PC-9 (cell line): ENCODE measurements around the gene MPIG6B. TPM values are rescaled to one million over a fixed set of nuclear protein-coding genes. Genes with fewer than 3 reads are reported as not detected.

Experiments
- BruUV-seq: library from RNA; stranded (reverse); fragments of 400-500 nt; replicated peaks from 2 replicates; lab custom pipeline; 2021; lab: Mats Ljungman, UMichigan
- CTCF ChIA-PET: fragments of 300-600 bp; sonication (Branson Sonifier 250); formaldehyde crosslinking; loops from one replicate; lab custom pipeline; 2022; ENCODE audit warnings: antibody characterized with exemption; lab: Charles Lee
- POLR2A ChIA-PET: fragments of 300-600 bp; sonication (Branson Sonifier 250); formaldehyde crosslinking; loops from one replicate; lab custom pipeline; 2022; ENCODE audit warnings: antibody characterized with exemption; ENCODE audit not compliant: unreplicated experiment; lab: Charles Lee
- DNase-seq, 2 experiments: peaks; one replicate each; pipeline versions ENCODE4 v3.0.0 to v3.0.0-alpha.2; 2015 to 2022; ENCODE audit warnings: mixed read lengths in 1 of 2
- H2AFZ ChIP-seq: fragments of 200-600 bp; sonication (generic); 2 replicates; pipeline ENCODE4 v1.8.1; 2017; ENCODE audit warnings: antibody characterized with exemption
- H3F3A ChIP-seq: fragments of 200-600 bp; sonication (generic); 2 replicates; pipeline ENCODE4 v1.8.1; 2017; ENCODE audit warnings: antibody characterized with exemption, mild to moderate bottlenecking, low read depth; ENCODE audit not compliant: insufficient read depth
- H3K27ac ChIP-seq: fragments of 200-600 bp; sonication (generic); 2 replicates; pipeline ENCODE4 v1.6.1; 2016; ENCODE audit warnings: mixed run types
- H3K27me3 ChIP-seq: fragments of 200-600 bp; sonication (generic); 2 replicates; pipeline ENCODE4 v1.6.1; 2016; ENCODE audit warnings: low read depth, mixed run types; ENCODE audit not compliant: insufficient read depth
- H3K36me3 ChIP-seq: fragments of 200-600 bp; sonication (generic); 2 replicates; pipeline ENCODE4 v1.6.1; 2016; ENCODE audit warnings: low read depth, mixed run types
- H3K4me1 ChIP-seq: fragments of 200-600 bp; sonication (generic); replicated peaks from 2 replicates; pipeline ENCODE4 v1.6.1; 2016; ENCODE audit warnings: mixed run types; ENCODE audit not compliant: insufficient read depth
- H3K4me2 ChIP-seq: fragments of 200-600 bp; sonication (generic); 2 replicates; pipeline ENCODE4 v1.6.1; 2017; ENCODE audit warnings: mixed run types
- H3K4me3 ChIP-seq: fragments of 200-600 bp; sonication (generic); 2 replicates; pipeline ENCODE4 v1.6.1; 2016; ENCODE audit warnings: mixed run types
- H3K79me2 ChIP-seq: fragments of 200-600 bp; sonication (generic); 2 replicates; pipeline ENCODE4 v1.6.1; 2017; ENCODE audit warnings: low read depth, mixed run types
- H3K9me2 ChIP-seq: fragments of 200-600 bp; sonication (generic); 2 replicates; pipeline ENCODE4 v1.8.1; 2017; ENCODE audit warnings: mild to moderate bottlenecking; ENCODE audit not compliant: insufficient read depth
- H3K9me3 ChIP-seq: fragments of 200-600 bp; sonication (generic); 2 replicates; pipeline ENCODE4 v1.8.1; 2016; ENCODE audit warnings: low read depth; ENCODE audit not compliant: insufficient read depth
- H4K20me1 ChIP-seq: fragments of 200-600 bp; sonication (generic); 2 replicates; pipeline ENCODE4 v1.8.1; 2017; ENCODE audit not compliant: insufficient read depth
- CTCF ChIP-seq: fragments of 200-600 bp; sonication (generic); conservative IDR thresholded peaks from 2 replicates; pipeline ENCODE4 v1.6.1; 2017; ENCODE audit warnings: mixed run types, antibody characterized with exemption, mild to moderate bottlenecking, moderate library complexity
- EZH2 ChIP-seq: fragments of 200-600 bp; sonication (generic); IDR thresholded peaks from 2 replicates; pipeline ENCODE4 v1.8.0; 2017; ENCODE audit warnings: antibody characterized with exemption, low read depth
- intact Hi-C: fragments of 100-400 bp; cut with micrococcal nuclease; formaldehyde crosslinking; loops from one replicate; pipeline ENCODE4 v1.10.0; 2022; ENCODE audit not compliant: unreplicated experiment
- microRNA-seq: library from miRNA; unstranded; fragments of <30 nt; microRNA quantifications from one replicate; pipeline ENCODE4 v1.2.0, GENCODE V29; 2021; ENCODE audit warnings: borderline number of aligned reads, borderline replicate concordance
- total RNA-seq: library from RNA; stranded (reverse); gene quantifications from 2 replicates; pipeline ENCODE4 v1.2.3, GENCODE V29; 2021

MPIG6B gene
- total RNA-seq, 1 experiment from 2014 or later: 0.59 TPM

GRCh38 chr6:31775633-31776484 is 52.7 kb downstream of the MPIG6B start:
- H4K20me1 ChIP-seq: no peaks in the 10 kb centered on the region
- H3K4me3 ChIP-seq: no peak overlapping the region; the same call in 1 of the 2 replicates
- peaks cover 31% of the 10 kb centered on the region for H3K4me1 ChIP-seq
- H3K79me2 ChIP-seq: no peaks in the 10 kb centered on the region
- H3F3A ChIP-seq: peaks cover 36% of the 10 kb centered on the region; the same call in 1 of the 2 replicates
- H3K9me2 ChIP-seq: no peaks in the 10 kb centered on the region
- DNase-seq: no peak
- intact Hi-C loops: loop anchor here (2.0 to 10.0 kb wide), 3 partner anchors 19 to 179 kb away; partner anchors contain the start of genes HSPA1A, HSPA1L, NELFE and SKIC2
- no peak overlapping the region for H2AFZ ChIP-seq
- H3K36me3 ChIP-seq: peaks cover 2% of the 10 kb centered on the region; the same call in 1 of the 2 replicates
- BruUV-seq: no TSS peak
- H3K27ac ChIP-seq: no peak overlapping the region
- H3K27me3 ChIP-seq: no peaks in the 10 kb centered on the region
- H3K4me2 ChIP-seq: peak overlapping the region; percentile 76
- ChIA-PET POLR2A (interaction anchor here (0.6 to 1.0 kb wide), 2 partner anchors 51 to 74 kb away, joined by 5 to 10 read pairs; no protein-coding TSS in a partner anchor), CTCF (interaction anchor here (0.5 to 0.6 kb wide), 2 partner anchors 36 to 59 kb away, joined by 4 read pairs; partner anchors contain the start of gene MSH5)
- no peaks in the 10 kb centered on the region for H3K9me3 ChIP-seq
- TF ChIP-seq EZH2 (no peak), CTCF (no peak)

Small RNAs within 50 kb of the gene (microRNA-seq; reads per million reads assigned to microRNA genes)
- gene MIR4646: not detected

Other genes with a start within 250 kb of the MPIG6B start
- 26.7 and 37.8 TPM in 2 replicates for gene MICB, start 225.2 kb upstream of the MPIG6B start, total RNA-seq
- not detected in 2 replicates for gene MCCD1, start 194.4 kb upstream of the MPIG6B start, total RNA-seq
- gene DDX39B, start 181.4 kb upstream of the MPIG6B start, total RNA-seq: 383 and 436 TPM in 2 replicates
- 0.55 and 1.8 TPM in 2 replicates for gene ATP6V1G2, start 176.8 kb upstream of the MPIG6B start, total RNA-seq
- 26.1 and 38.3 TPM in 2 replicates for gene NFKBIL1, start 175.8 kb upstream of the MPIG6B start, total RNA-seq
- not detected in 2 replicates for gene LTA, start 151.1 kb upstream of the MPIG6B start, total RNA-seq
- not detected in 2 replicates for gene TNF, start 147.8 kb upstream of the MPIG6B start, total RNA-seq
- gene LTB, start 140.9 kb upstream of the MPIG6B start, total RNA-seq: 0.63 TPM in 1 of 2 replicates, not detected in the other
- gene LST1, start 137.1 kb upstream of the MPIG6B start, total RNA-seq: 1.6 TPM in 2 replicates
- not detected in 2 replicates for gene NCR3, start 130.4 kb upstream of the MPIG6B start, total RNA-seq
- not detected in 2 replicates for gene AIF1, start 108.1 kb upstream of the MPIG6B start, total RNA-seq
- gene PRRC2A, start 102.7 kb upstream of the MPIG6B start, total RNA-seq: 182 and 192 TPM in 2 replicates
- 336 and 358 TPM in 2 replicates for gene BAG6, start 70.7 kb upstream of the MPIG6B start, total RNA-seq
- 2.7 and 2.9 TPM in 2 replicates for gene APOM, start 67.5 kb upstream of the MPIG6B start, total RNA-seq
- 17.2 and 17.8 TPM in 2 replicates for gene C6orf47, start 62.6 kb upstream of the MPIG6B start, total RNA-seq
- 11.5 and 13.0 TPM in 2 replicates for gene GPANK1, start 58.4 kb upstream of the MPIG6B start, total RNA-seq
- 152 and 173 TPM in 2 replicates for gene CSNK2B, start 57.3 kb upstream of the MPIG6B start, total RNA-seq
- gene LY6G5B, start 53.4 kb upstream of the MPIG6B start, total RNA-seq: 20.9 and 24.0 TPM in 2 replicates
- gene LY6G5C, start 42.3 kb upstream of the MPIG6B start, total RNA-seq: 2.6 and 3.7 TPM in 2 replicates
- gene ABHD16A, start 20.0 kb upstream of the MPIG6B start, total RNA-seq: 31.3 and 35.2 TPM in 2 replicates
- gene LY6G6F, start 16.5 kb upstream of the MPIG6B start, total RNA-seq: not detected in 2 replicates
- gene LY6G6D, start 8.0 kb upstream of the MPIG6B start, total RNA-seq: not detected in 2 replicates
- 1.2 and 2.1 TPM in 2 replicates for gene LY6G6C, start 1.6 kb upstream of the MPIG6B start, total RNA-seq
- 58.3 and 99.6 TPM in 2 replicates for gene DDAH2, start 5.9 kb downstream of the MPIG6B start, total RNA-seq
- gene CLIC1, start 13.2 kb downstream of the MPIG6B start, total RNA-seq: 546 and 599 TPM in 2 replicates
- 50.0 and 68.8 TPM in 2 replicates for gene MSH5, start 16.6 kb downstream of the MPIG6B start, total RNA-seq
- 11.1 and 16.9 TPM in 2 replicates for gene SAPCD1, start 39.3 kb downstream of the MPIG6B start, total RNA-seq
- 6.0 and 9.6 TPM in 2 replicates for gene VWA7, start 54.0 kb downstream of the MPIG6B start, total RNA-seq
- 99.6 and 124 TPM in 2 replicates for gene VARS1, start 72.4 kb downstream of the MPIG6B start, total RNA-seq
- gene LSM2, start 83.6 kb downstream of the MPIG6B start, total RNA-seq: 67.5 and 74.3 TPM in 2 replicates
- gene HSPA1L, start 91.9 kb downstream of the MPIG6B start, total RNA-seq: 2.3 and 2.6 TPM in 2 replicates
- 378 and 385 TPM in 2 replicates for gene HSPA1A, start 92.2 kb downstream of the MPIG6B start, total RNA-seq
- 334 and 340 TPM in 2 replicates for gene HSPA1B, start 104.4 kb downstream of the MPIG6B start, total RNA-seq
- gene NEU1, start 139.4 kb downstream of the MPIG6B start, total RNA-seq: 23.1 and 23.4 TPM in 2 replicates
- 44.4 and 44.9 TPM in 2 replicates for gene SLC44A4, start 155.6 kb downstream of the MPIG6B start, total RNA-seq
- gene EHMT2, start 174.3 kb downstream of the MPIG6B start, total RNA-seq: 57.3 and 68.3 TPM in 2 replicates
- 16.2 and 20.3 TPM in 2 replicates for gene ZBTB12, start 178.7 kb downstream of the MPIG6B start, total RNA-seq
- gene C2, start 204.3 kb downstream of the MPIG6B start, total RNA-seq: 0.96 and 2.4 TPM in 2 replicates
- gene CFB, start 222.7 kb downstream of the MPIG6B start, total RNA-seq: 22.6 and 25.5 TPM in 2 replicates
- gene NELFE, start 235.6 kb downstream of the MPIG6B start, total RNA-seq: 43.0 and 50.8 TPM in 2 replicates
- gene SKIC2, start 235.8 kb downstream of the MPIG6B start, total RNA-seq: 67.9 and 86.0 TPM in 2 replicates
- gene DXO, start 248.8 kb downstream of the MPIG6B start, total RNA-seq: 24.5 and 36.0 TPM in 2 replicates